ENCODE measurements around the gene MRPS6.

The MRPS6 gene

DNA sequence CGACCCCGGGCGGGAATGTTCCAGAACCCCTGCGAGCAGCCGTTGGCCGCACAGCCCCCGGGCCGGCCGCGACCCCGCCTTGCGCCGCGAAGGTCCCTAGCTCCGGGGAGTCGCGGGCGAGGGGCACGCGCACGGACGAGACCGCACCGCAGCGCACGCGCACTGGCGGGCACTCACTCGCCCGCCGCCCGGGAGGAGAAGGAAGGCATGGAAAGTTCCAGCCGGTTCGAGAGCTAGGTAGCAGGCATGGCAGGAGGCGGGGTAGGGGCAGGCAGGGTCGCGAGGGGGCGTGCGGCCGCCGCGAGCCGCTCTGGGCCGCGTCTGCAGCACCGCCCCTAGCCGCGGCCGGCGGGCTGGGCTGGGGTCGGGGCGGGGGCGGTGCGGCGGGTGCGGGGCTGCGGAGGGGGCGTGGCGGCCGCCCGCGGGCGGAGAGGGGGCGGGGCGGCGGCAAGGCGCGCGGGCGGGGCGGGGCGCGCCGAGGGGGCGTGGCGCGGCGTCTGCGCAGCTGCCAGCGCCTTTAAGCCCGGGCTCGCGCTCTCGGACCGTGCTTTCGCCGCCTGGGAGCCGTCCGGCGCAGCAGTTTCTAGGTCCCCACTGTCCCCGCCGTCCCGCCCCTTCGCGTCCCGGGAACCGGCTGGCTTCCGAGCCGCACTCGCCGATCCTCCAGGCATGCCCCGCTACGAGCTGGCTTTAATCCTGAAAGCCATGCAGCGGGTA, at the start of gene MRPS6, which contains the start of gene SLC5A3:
Gene MRPS6, plus strand, starts transcription at position 547 of the 717 bp plus-strand sequence. Its CDS starts 123 bp downstream, at position 670.
Gene SLC5A3, plus strand, starts transcription at position 547 of the 717 bp plus-strand sequence. CDS start 21,621 bp downstream, outside the sequence.
- H3K27ac Mint-ChIP-seq, result peak within 1 kb of the TSS; percentile 93
- no peaks in the 10 kb centered on the region for H3K9me3 Mint-ChIP-seq
- H3K36me3 Mint-ChIP-seq (ENCODE audit: low read depth), result peaks cover 32% of the 10 kb centered on the region
- no peaks in the 10 kb centered on the region for H3K27me3 Mint-ChIP-seq
- DNase-seq, result peak; percentile 80
- H3K4me3 Mint-ChIP-seq, result peak within 1 kb of the TSS; percentile 92
- ATAC-seq, result peak; percentile 68
- H3K4me1 Mint-ChIP-seq, result peaks cover 41% of the 10 kb centered on the region

DNA sequence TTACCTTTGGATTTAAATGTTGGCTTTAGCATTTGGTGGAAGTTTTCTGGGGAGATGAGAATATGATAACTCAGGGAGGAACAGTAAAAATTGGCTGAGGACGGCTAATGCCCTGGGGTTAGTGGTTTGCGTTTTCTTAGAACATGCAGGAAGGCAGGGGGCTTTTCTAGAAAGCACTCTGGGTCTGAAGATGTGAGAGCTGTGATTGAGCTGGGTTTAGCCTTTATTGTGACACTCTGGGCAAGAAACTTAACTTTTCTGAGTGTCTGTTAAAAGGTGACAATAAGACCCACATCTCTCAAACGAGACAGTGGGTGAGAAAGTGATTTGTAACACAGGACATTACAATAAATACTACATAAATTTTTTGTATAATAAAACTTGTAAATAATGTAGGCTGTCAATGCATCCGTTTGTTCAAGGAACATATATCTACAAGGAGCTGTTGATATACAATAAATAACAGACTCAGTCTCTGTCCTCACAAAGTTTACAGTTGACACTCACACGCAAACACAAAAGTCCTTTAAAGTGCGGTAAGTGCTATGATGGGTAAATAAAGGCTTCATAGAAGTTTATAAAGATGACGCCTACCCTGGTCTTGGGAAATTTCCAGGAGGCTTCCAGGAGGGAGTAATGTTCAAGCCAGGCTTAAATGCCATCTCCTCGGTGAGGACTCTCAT, 49.5 kb upstream of the MRPS6 start:
- H3K27me3 Mint-ChIP-seq, result no peaks in the 10 kb centered on the region
- peaks cover 5% of the 10 kb centered on the region for H3K4me1 Mint-ChIP-seq
- no peak overlapping the region for H3K27ac Mint-ChIP-seq
- H3K4me3 Mint-ChIP-seq, result no peak overlapping the region
- ATAC-seq, result no peak
- DNase-seq, result no peak
- H3K9me3 Mint-ChIP-seq, result peaks cover 7% of the 10 kb centered on the region
- no peaks in the 10 kb centered on the region for H3K36me3 Mint-ChIP-seq (ENCODE audit: low read depth)

GRCh38 chr21:34024374-34024693, 49.0 kb upstream of the MRPS6 start:
- Mint-ChIP-seq H3K36me3 (ENCODE audit: low read depth) (no peaks in the 10 kb centered on the region), H3K4me1 (peaks cover 3% of the 10 kb centered on the region), H3K9me3 (peaks cover 7% of the 10 kb centered on the region), H3K4me3 (no peak overlapping the region), H3K27me3 (no peaks in the 10 kb centered on the region), H3K27ac (no peak overlapping the region)
- ATAC-seq (no peak), DNase-seq (no peak)

DNA sequence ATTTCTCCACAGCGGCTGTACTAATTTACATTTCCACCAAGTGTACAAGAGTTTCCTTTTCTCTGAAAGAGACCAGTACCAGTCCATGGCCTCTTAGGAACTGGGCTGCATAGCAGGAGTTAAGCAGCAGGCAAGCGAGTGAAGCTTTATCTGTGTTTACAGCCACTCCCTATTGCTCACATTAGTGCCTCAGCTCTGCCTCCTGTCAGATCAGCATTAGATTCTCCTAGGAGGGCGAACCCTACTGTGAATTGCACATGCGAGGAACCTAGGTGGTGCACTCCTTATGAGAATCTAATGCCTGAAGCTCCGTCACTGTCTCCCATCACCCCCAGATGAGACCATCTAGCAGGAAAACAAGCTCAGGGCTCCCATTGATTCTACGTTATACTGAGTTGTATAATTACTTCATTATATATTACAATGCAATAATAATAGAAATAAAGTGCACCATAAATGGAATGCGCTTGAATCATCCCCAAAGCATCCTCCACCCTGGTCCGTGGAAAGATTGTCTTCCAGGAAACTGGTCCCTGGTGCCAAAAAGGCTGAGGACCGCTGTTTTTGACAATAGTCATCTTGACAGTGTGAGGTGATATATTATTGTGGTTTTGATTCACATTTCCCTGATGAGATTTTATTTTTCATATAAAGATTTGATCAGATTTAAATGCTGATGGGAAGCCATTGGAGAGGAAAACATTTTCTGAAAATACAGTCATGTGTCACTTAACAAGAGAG, 45.5 kb upstream of the MRPS6 start:
- Mint-ChIP-seq H3K27ac (no peak overlapping the region), H3K9me3 (peaks cover 3% of the 10 kb centered on the region), H3K36me3 (ENCODE audit: low read depth) (no peaks in the 10 kb centered on the region), H3K27me3 (no peaks in the 10 kb centered on the region), H3K4me3 (no peak overlapping the region), H3K4me1 (peaks cover 27% of the 10 kb centered on the region)
- ATAC-seq (no peak), DNase-seq (no peak)

DNA sequence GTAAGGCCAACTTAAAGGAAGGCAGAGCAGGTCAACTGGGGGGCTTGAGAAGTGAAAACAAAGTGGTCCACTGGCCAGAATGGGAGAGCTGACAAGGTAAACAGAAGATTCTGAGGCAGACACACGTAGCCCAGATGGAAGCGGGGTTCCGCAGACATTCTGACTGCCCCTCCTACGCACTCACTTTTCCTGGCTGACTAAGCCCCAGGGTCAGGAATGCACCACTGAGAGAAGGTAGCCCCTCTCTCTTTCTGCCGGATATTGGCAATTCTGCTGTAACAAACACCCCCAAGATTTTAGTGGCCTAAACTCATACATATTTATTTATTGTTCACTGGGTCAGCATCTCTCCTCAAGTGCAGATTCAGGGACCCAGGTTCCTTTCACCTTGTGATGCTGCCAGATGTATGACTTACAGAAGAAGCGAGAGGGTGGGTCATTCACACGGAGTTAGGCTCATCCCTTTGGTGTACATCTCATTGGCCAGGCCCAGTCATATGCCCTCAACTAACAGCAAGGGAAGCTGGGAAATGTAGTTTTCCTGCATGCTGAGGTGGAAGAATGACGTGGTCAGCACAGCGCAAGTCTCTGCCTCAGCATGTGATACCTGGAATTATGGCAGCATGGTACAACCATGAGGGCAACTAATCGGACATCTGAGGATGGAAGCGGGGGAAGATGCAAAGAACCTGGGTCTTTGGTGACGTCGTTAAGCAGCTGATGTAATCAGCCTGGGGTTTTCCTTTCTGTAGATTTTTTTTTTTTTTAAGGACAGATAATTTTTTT, 43.4 kb upstream of the MRPS6 start:
- Mint-ChIP-seq H3K36me3 (ENCODE audit: low read depth) (no peaks in the 10 kb centered on the region), H3K27me3 (no peaks in the 10 kb centered on the region), H3K4me1 (peaks cover 29% of the 10 kb centered on the region), H3K4me3 (peak overlapping the region; percentile 9), H3K27ac (peak overlapping the region; percentile 74), H3K9me3 (peaks cover 3% of the 10 kb centered on the region)
- peak; percentile 29 for DNase-seq
- ATAC-seq, result peak; percentile 96

DNA sequence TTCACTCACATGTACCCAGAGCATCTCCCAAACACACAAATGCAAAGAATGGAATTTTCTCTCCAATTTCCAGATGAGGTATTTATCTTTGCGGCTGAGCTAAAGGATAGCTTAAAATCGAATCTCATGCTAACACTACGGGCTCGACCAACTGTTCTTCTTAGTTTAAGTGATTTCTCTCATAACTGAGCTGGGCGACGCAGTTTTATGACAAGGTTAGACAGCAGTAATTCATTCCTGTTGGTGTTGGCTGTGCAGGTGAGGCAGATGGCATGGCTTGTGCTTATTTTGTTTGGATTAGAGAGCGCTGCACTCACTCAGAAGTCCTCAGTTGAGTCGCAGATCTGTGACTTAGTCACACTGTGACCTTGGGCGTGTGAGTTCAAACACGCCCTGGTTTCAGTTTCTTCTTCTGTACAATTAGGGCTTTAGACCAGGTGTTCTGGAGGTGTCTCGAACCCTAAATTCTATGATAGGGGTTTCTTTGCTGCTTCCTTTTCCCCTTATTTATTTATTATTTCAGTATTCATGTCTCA, 41.5 kb upstream of the MRPS6 start:
- peak; percentile 48 for ATAC-seq
- H3K27ac Mint-ChIP-seq, result peak overlapping the region; percentile 47
- H3K27me3 Mint-ChIP-seq, result no peaks in the 10 kb centered on the region
- DNase-seq, result no peak
- H3K36me3 Mint-ChIP-seq (ENCODE audit: low read depth), result no peaks in the 10 kb centered on the region
- no peak overlapping the region for H3K4me3 Mint-ChIP-seq
- peaks cover 29% of the 10 kb centered on the region for H3K4me1 Mint-ChIP-seq
- peaks cover 3% of the 10 kb centered on the region for H3K9me3 Mint-ChIP-seq

DNA sequence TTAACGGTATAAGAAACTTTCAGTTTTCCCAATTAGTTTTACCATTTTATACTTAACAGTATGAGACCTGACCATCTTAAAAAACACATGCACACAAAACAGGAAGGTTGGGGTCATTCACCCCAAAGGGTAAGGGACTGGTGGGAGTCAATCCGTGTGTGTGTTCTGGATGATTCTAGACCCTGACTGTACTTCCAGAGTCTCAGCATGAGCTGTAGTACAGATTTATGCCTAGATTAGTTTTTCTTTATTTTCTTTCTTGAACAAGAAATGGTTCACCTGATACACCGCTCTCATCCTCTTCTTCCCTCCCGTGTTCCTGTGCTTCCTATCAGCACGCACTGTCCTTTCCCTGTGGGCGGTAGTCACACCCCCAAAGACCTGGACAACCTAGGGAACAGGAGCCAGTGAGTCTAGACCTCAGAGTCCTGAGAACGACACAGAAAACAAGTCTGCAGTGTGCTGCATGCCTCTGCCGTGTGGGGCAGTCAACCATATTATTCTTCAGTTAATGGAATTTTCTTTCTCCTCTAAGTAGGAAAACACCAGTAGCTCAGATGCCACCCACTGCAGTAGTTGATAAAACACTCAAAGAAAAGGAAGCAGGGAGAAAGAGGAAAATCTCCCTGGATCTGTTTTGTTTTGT, 38.9 kb upstream of the MRPS6 start:
- no peak for DNase-seq
- peaks cover 27% of the 10 kb centered on the region for H3K4me1 Mint-ChIP-seq

DNA sequence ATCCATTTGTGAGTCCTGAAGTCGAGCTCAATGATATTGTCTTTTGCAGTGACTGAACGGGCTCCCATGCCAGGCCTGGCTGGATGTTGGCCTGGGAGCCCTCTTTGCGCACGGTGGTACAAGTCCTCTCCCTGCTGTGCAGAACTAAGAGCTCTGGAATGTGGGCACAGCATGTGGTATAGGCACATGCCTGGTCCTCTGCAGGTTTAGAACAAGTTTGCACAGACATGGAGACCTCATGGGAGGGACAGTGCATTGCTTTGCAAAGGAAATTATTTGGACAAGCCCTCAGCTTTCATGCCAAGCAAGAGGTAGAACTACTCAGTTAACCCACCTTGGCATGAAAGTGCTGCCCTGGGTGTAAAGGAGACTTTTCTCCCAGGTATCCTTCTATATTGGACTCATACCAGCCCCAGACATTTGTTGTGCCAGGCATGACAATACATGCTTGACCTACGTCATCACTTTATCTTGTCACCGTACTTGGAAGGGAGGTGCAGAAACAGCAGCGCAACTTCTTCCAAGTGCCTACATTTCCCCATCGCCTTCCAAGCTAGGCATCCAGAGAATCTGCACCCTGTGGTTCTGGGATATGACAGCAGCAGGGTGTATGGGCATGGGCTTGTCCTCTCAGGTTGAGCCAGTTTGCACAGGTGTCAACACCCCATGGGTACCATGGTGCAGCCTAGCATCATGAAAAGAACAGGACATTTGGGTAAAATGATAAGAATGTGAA, 37.6 kb upstream of the MRPS6 start:
- DNase-seq (no peak), ATAC-seq (no peak)
- H3K4me1 Mint-ChIP-seq, result peaks cover 18% of the 10 kb centered on the region
- no peaks in the 10 kb centered on the region for H3K36me3 Mint-ChIP-seq (ENCODE audit: low read depth)
- H3K9me3 Mint-ChIP-seq, result no peaks in the 10 kb centered on the region
- no peak overlapping the region for H3K27ac Mint-ChIP-seq
- H3K4me3 Mint-ChIP-seq, result no peak overlapping the region
- H3K27me3 Mint-ChIP-seq, result no peaks in the 10 kb centered on the region

More for the DNA sequence above, 38.9 kb upstream of the MRPS6 start:
- H3K27ac Mint-ChIP-seq, result no peak overlapping the region
- H3K9me3 Mint-ChIP-seq, result no peaks in the 10 kb centered on the region
- H3K27me3 Mint-ChIP-seq, result no peaks in the 10 kb centered on the region
- H3K4me3 Mint-ChIP-seq, result no peak overlapping the region
- no peak for ATAC-seq
- no peaks in the 10 kb centered on the region for H3K36me3 Mint-ChIP-seq (ENCODE audit: low read depth)

- Mint-ChIP-seq H3K4me3 (no peak overlapping the region), H3K27me3 (no peaks in the 10 kb centered on the region), H3K27ac (no peak overlapping the region), H3K9me3 (no peaks in the 10 kb centered on the region), H3K36me3 (ENCODE audit: low read depth) (no peaks in the 10 kb centered on the region), H3K4me1 (peaks cover 7% of the 10 kb centered on the region)
- DNase-seq (no peak), ATAC-seq (no peak)
Observed at GRCh38 chr21:34037009-34037795, 36.2 kb upstream of the MRPS6 start.

- Mint-ChIP-seq H3K36me3 (ENCODE audit: low read depth) (no peaks in the 10 kb centered on the region), H3K9me3 (no peaks in the 10 kb centered on the region), H3K4me3 (no peak overlapping the region), H3K4me1 (peaks cover 10% of the 10 kb centered on the region), H3K27ac (peak overlapping the region; percentile 9), H3K27me3 (no peaks in the 10 kb centered on the region)
- ATAC-seq (no peak), DNase-seq (no peak)
Observed at GRCh38 chr21:34039678-34040382, 33.5 kb upstream of the MRPS6 start.

DNA sequence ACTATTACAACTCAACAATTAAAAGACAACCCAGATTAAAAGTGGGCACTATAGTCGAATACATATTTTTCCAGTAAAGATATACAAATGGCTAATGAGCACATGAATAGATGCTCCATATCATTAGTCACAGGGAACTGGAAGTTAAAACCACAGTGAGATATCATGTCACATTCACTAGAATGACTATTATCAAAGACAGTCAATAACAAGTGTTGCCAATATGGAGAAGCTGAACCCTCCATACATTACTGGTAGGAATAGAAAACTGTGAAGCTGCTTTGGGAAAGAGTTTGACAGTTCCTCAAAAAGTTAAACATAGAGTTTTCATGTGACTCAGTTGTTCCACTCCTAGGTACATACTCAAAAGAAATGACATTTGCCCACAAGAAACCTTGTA, 30.6 kb upstream of the MRPS6 start:
- Mint-ChIP-seq H3K9me3 (no peaks in the 10 kb centered on the region), H3K4me3 (no peak overlapping the region), H3K27me3 (no peaks in the 10 kb centered on the region), H3K27ac (no peak overlapping the region), H3K36me3 (ENCODE audit: low read depth) (no peaks in the 10 kb centered on the region), H3K4me1 (peaks cover 14% of the 10 kb centered on the region)
- no peak for DNase-seq
- peak; percentile 40 for ATAC-seq

- H3K4me1 Mint-ChIP-seq, result peaks cover 14% of the 10 kb centered on the region
- H3K27me3 Mint-ChIP-seq, result no peaks in the 10 kb centered on the region
- H3K4me3 Mint-ChIP-seq, result no peak overlapping the region
- H3K9me3 Mint-ChIP-seq, result no peaks in the 10 kb centered on the region
- no peaks in the 10 kb centered on the region for H3K36me3 Mint-ChIP-seq (ENCODE audit: low read depth)
- DNase-seq (no peak), ATAC-seq (no peak)
- no peak overlapping the region for H3K27ac Mint-ChIP-seq
Observed at GRCh38 chr21:34043333-34043732, 30.0 kb upstream of the MRPS6 start.

Measured in activated naive CD8-positive, alpha-beta T cell treated with anti-CD3 and anti-CD28 coated beads, Interleukin-2, amount 50 U/mL, for 24 hours (primary cell).